MG63 (cell line): Measurements from ENCODE around the gene STXBP4. TPM values are rescaled to one million over a fixed set of nuclear protein-coding genes. Genes with fewer than 3 reads are reported as not detected.

Experiments
- DNase-seq: peaks from one replicate; pipeline ENCODE4 v3.0.0-alpha.2; 2020
- H3K27me3 ChIP-seq: fragments of 250-450 bp; sonication (Bioruptor Pico); 2 replicates; pipeline ENCODE4 v1.5.1; 2020; ENCODE audit warnings: mild to moderate bottlenecking, moderate library complexity
- H3K36me3 ChIP-seq: fragments of 250-450 bp; sonication (Bioruptor Pico); 2 replicates; pipeline ENCODE4 v1.5.1; 2020; ENCODE audit warnings: mild to moderate bottlenecking, moderate library complexity
- H3K4me3 ChIP-seq: fragments of 250-450 bp; sonication (Bioruptor Pico); 2 replicates; pipeline ENCODE4 v1.5.1; 2020; ENCODE audit warnings: mild to moderate bottlenecking, moderate library complexity
- H3K9me3 ChIP-seq: fragments of 250-450 bp; sonication (Bioruptor Pico); 2 replicates; pipeline ENCODE4 v1.5.1; 2020; ENCODE audit warnings: mild to moderate bottlenecking, moderate library complexity
- total RNA-seq: library from RNA; depleted of rRNA; stranded (reverse); fragments of >200 nt; shearing (Covaris generic); gene quantifications from 2 replicates; pipeline ENCODE4 v1.2.3, GENCODE V29; 2014; ENCODE audit warnings: low replicate concordance

The STXBP4 gene
- total RNA-seq, 1 experiment from 2014 or later, result 28.1 TPM

DNA sequence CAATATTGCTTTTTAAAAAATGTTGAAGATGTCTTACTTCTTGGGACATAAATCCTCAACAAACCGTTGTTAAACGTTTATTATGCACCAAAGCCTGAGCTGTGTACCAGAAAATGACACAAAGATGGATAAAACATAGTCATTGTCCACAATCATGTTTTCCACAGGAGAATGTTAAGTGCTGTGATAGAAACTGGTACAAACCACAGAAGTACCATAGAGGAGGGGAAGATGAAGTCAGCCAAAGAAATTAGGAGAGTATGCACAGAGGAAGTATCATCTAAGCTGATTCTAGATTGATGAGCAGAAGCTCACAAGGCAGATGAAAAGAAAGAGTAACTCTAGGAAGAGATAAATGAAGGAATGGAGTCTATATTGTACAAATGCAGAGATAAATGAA lies 153.5 kb downstream of the STXBP4 start:
- no peaks in the 10 kb centered on the region for H3K9me3 ChIP-seq
- no peaks in the 10 kb centered on the region for H3K36me3 ChIP-seq
- no peak overlapping the region for H3K4me3 ChIP-seq
- no peaks in the 10 kb centered on the region for H3K27me3 ChIP-seq
- no peak for DNase-seq

DNA sequence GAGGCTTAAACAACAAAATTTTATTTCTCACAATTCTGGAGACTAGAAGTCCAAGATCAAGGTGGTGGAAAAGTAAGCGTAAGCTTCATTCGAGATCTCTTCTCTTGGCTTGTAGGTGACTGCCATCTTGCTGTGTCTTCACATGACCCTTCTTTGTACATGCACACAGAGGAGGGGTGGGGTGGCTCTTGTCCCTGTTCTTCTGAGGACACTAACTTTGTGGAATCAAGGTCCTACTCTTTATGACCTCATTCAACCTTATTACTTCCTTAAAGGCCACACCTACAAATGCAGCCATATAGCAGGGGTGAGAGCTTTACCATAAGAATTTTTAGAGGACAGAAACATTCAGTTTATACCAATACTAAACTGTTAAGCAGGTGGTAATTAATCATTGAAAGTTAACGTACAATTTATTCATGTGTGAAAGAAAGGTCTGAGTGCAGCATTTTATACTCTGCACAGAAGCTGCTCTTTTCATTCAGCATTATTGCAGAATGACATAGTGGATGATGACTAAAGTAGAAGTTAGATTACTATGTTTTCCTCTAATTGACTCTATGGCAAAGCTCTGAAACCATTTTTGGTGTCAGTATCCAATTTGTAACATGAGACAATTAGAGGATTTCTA lies 156.3 kb downstream of the STXBP4 start:
- no peak for DNase-seq
- no peak overlapping the region for H3K4me3 ChIP-seq
- no peaks in the 10 kb centered on the region for H3K36me3 ChIP-seq
- H3K9me3 ChIP-seq, result no peaks in the 10 kb centered on the region
- H3K27me3 ChIP-seq, result no peaks in the 10 kb centered on the region

GRCh38 chr17:55133583-55133982 lies 165.0 kb downstream of the STXBP4 start:
- H3K4me3 ChIP-seq, result no peak overlapping the region
- no peaks in the 10 kb centered on the region for H3K36me3 ChIP-seq
- no peaks in the 10 kb centered on the region for H3K9me3 ChIP-seq
- DNase-seq, result no peak
- H3K27me3 ChIP-seq, result no peaks in the 10 kb centered on the region

DNA sequence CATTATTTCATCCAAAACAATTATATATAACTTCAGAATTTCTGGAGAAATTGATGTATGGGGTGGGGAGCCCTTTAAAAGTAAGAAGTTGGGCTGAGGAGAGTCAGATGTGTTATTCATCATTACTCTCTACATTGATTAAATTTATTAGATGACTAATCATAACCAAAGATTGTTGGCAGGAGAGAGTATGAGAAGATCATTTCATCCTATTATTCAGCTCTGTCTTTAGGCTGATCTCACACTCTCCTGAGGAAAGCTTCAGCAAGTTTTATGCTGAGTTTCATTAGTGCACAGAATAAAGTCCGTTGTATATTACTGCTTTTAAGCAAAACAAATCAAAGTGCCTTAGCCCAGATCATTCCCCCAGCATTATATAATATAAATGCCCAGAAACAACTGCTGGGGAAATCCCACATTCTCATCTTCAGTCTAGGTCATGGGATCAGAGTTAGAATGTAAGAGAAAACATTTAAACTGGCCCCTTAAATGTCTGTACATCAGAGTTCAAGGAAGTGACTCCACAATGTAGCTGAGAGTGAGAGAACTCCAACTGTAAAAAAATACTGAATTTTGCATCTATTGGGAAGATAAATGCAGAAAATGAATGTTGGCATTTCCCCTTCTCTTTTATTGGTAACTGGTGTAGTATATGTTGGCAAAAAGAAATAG lies 166.1 kb downstream of the STXBP4 start:
- DNase-seq, result no peak
- Histone ChIP-seq H3K36me3 (no peaks in the 10 kb centered on the region), H3K4me3 (no peak overlapping the region), H3K9me3 (no peaks in the 10 kb centered on the region), H3K27me3 (no peaks in the 10 kb centered on the region)

- Histone ChIP-seq H3K27me3 (no peaks in the 10 kb centered on the region), H3K4me3 (no peak overlapping the region), H3K9me3 (no peaks in the 10 kb centered on the region), H3K36me3 (no peaks in the 10 kb centered on the region)
- DNase-seq, result no peak
These were observed 172.2 kb downstream of the STXBP4 start for GRCh38 chr17:55140809-55141208.

GRCh38 chr17:55144518-55144917 lies 176.0 kb downstream of the STXBP4 start:
- no peaks in the 10 kb centered on the region for H3K27me3 ChIP-seq
- H3K9me3 ChIP-seq, result no peaks in the 10 kb centered on the region
- H3K36me3 ChIP-seq, result no peaks in the 10 kb centered on the region
- DNase-seq, result no peak
- H3K4me3 ChIP-seq, result no peak overlapping the region

GRCh38 chr17:55149485-55149884 lies 180.9 kb downstream of the STXBP4 start:
- no peak for DNase-seq
- Histone ChIP-seq H3K36me3 (no peaks in the 10 kb centered on the region), H3K27me3 (no peaks in the 10 kb centered on the region), H3K9me3 (no peaks in the 10 kb centered on the region), H3K4me3 (no peak overlapping the region)

GRCh38 chr17:55152236-55152635 lies 183.7 kb downstream of the STXBP4 start:
- H3K9me3 ChIP-seq, result no peaks in the 10 kb centered on the region
- no peak overlapping the region for H3K4me3 ChIP-seq
- no peaks in the 10 kb centered on the region for H3K36me3 ChIP-seq
- no peaks in the 10 kb centered on the region for H3K27me3 ChIP-seq
- DNase-seq, result peak; percentile 3

DNA sequence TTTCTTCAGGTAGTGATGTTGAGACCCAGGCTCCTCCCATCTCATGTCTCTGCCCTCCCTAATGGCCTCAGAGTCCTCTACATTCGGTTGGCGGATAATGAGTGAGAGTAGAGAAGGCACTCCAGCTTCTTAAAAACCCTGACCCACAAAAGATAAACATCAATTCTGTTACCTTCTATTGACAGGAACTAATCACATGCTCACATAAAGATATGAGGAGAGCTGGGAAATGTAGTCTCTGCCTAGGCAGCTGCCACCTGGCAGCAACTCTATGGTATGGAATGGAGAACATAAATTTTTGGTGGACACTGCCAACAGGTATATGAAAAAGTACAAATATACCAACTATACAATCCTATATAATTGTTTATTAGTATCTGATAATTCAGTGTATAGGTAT lies 185.5 kb downstream of the STXBP4 start:
- no peak overlapping the region for H3K4me3 ChIP-seq
- no peaks in the 10 kb centered on the region for H3K36me3 ChIP-seq
- no peak for DNase-seq
- H3K27me3 ChIP-seq, result no peaks in the 10 kb centered on the region
- H3K9me3 ChIP-seq, result no peaks in the 10 kb centered on the region

DNA sequence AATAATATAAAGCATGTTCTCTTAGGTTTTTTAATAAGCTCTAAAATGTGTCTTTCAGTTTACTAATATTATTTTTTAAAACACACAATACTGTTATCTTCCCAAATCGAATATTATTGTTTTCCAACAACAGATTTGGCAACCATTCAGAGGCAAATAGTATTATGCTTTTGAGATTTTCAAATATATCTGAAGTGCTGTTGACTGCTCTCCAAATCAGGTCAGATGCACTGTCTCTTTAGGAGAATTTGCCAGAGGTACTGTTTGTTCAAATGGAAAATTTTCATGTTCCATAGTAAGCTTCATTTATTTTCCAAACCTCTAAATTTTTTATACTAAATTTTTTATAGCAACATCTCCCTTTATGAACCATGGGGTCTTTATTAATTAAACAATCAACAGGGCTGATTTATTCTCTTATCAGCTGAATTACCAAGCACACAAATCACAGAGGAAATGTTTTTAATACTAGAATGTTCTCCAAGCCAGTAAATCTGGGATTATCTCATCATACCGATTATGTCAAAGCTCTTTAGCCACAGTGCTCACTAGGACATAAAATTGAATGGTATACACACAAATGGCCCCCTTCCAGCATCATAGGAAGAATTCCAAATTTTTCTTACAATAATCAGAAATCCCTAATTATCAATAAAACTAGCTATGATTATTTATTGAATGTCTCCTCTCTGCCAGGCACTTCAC lies 187.4 kb downstream of the STXBP4 start:
- no peak for DNase-seq
- Histone ChIP-seq H3K9me3 (no peaks in the 10 kb centered on the region), H3K36me3 (no peaks in the 10 kb centered on the region), H3K4me3 (no peak overlapping the region), H3K27me3 (no peaks in the 10 kb centered on the region)

DNA sequence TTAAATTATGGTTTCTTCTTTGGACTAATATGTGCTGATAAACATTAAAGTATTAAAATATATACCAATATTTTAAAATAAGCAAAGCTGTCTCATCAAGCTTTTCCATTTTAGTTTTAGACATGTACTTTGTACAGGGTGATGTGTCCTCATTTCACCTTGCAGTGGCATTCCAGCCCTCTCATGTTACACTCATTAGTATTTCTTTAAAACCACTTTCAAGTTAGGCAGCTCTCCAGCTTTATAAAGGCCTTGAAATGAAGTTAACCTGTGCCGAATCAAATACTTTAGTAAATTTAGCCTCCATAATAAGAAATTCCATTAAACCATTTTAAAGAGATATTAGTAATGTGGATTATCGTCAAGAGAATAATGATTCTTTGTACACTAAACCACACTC lies 188.6 kb downstream of the STXBP4 start:
- Histone ChIP-seq H3K4me3 (no peak overlapping the region), H3K36me3 (no peaks in the 10 kb centered on the region), H3K27me3 (no peaks in the 10 kb centered on the region), H3K9me3 (no peaks in the 10 kb centered on the region)
- no peak for DNase-seq

- DNase-seq, result no peak
- Histone ChIP-seq H3K9me3 (no peaks in the 10 kb centered on the region), H3K4me3 (no peak overlapping the region), H3K36me3 (no peaks in the 10 kb centered on the region), H3K27me3 (no peaks in the 10 kb centered on the region)
These were observed 189.9 kb downstream of the STXBP4 start for GRCh38 chr17:55158439-55158838.

DNA sequence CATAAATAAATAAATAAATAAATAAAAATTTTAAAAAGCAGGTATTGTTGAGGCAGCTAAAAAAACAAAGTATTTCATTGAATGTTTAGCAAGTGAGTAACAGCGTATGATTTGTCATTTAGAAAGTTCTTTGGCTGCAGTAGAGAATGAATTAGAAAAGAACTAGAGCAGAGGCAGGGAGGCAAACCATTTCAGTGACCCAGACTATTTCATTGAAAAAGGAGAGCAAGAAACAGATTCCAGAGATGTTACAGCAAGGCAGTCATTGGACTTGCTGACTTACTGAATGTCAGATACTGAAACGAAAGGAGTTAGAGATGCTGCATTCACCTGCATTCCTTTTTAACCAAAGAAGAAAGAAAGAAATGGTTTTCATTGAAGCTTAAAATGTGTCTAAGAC lies 190.7 kb downstream of the STXBP4 start:
- Histone ChIP-seq H3K9me3 (no peaks in the 10 kb centered on the region), H3K36me3 (no peaks in the 10 kb centered on the region), H3K27me3 (no peaks in the 10 kb centered on the region), H3K4me3 (no peak overlapping the region)
- no peak for DNase-seq

- no peak for DNase-seq
- Histone ChIP-seq H3K36me3 (no peaks in the 10 kb centered on the region), H3K27me3 (no peaks in the 10 kb centered on the region), H3K4me3 (no peak overlapping the region), H3K9me3 (no peaks in the 10 kb centered on the region)
These were observed 191.9 kb downstream of the STXBP4 start for GRCh38 chr17:55160501-55160900.

- Histone ChIP-seq H3K36me3 (no peaks in the 10 kb centered on the region), H3K27me3 (no peaks in the 10 kb centered on the region), H3K4me3 (no peak overlapping the region), H3K9me3 (no peaks in the 10 kb centered on the region)
- peak; percentile 20 for DNase-seq
These were observed 193.5 kb downstream of the STXBP4 start for GRCh38 chr17:55161935-55162555.

DNA sequence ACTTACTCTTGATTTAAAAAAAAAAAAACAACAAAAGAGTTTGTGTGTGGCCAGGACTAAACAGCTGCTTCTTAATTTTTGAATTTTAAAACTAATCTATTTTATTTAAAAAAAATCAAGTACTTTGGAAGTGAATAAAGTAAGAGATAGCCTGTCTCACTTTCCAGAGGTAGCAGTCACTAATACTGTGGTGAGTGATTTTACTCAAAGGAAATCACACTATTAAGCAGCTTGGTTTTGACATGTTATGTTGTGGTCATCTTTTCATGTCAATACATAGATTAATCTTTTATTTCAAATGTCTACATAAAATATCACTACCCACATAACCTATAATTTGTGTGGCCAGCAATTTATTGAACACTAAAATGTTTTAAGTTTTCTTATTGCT lies 194.0 kb downstream of the STXBP4 start:
- H3K36me3 ChIP-seq, result no peaks in the 10 kb centered on the region
- no peak overlapping the region for H3K4me3 ChIP-seq
- H3K9me3 ChIP-seq, result no peaks in the 10 kb centered on the region
- H3K27me3 ChIP-seq, result no peaks in the 10 kb centered on the region
- no peak for DNase-seq

GRCh38 chr17:55163408-55163807 lies 194.8 kb downstream of the STXBP4 start:
- Histone ChIP-seq H3K36me3 (no peaks in the 10 kb centered on the region), H3K27me3 (no peaks in the 10 kb centered on the region), H3K9me3 (no peaks in the 10 kb centered on the region), H3K4me3 (no peak overlapping the region)
- no peak for DNase-seq
